Naive thymus-derived CD4-positive, alpha-beta T cell (primary cell): ENCODE results near the gene POLR2F. TPM values are rescaled to one million over a fixed set of nuclear protein-coding genes. Genes with fewer than 3 reads are reported as not detected.

ENCODE experiments used
- ATAC-seq: fragments of 150-1000 bp; cut with Tn5 transposase; 2 replicates; pipeline ENCODE4 v1.10.0; 2021; ENCODE audit warnings: mild to moderate bottlenecking, moderate library complexity
- CTCF ChIA-PET: fragments of 350-600 bp; sonication (Branson Sonifier 250); formaldehyde crosslinking; loops from one replicate; lab custom pipeline; 2021; ENCODE audit warnings: antibody characterized with exemption; lab: Charles Lee
- POLR2A ChIA-PET: fragments of 350-600 bp; sonication (Branson Sonifier 250); formaldehyde crosslinking; loops from one replicate; lab custom pipeline; 2021; ENCODE audit warnings: antibody characterized with exemption, inconsistent platforms; lab: Charles Lee
- DNase-seq, 9 donors: peaks; one replicate each; pipeline versions ENCODE4 v3.0.0 to v3.0.0-alpha.2; 2020 to 2022; ENCODE audit warnings: mixed read lengths in 1 of 9
- H3K27ac ChIP-seq: one replicate; pipeline ENCODE4 v1.7.0; 2013; ENCODE audit warnings: mild to moderate bottlenecking, low read depth, low read length, moderate library complexity
- H3K27me3 ChIP-seq, 2 donors: one replicate each; pipeline ENCODE4 v1.7.0; 2013; ENCODE audit warnings: low read length in 2 of 2, mild to moderate bottlenecking in 2 of 2, moderate library complexity in 2 of 2; ENCODE audit not compliant: control insufficient read depth in 2 of 2, insufficient read depth in 2 of 2
- H3K36me3 ChIP-seq, 3 experiments: 1 replicate in 2 of 3; 2 replicates in 1 of 3; pipeline ENCODE4 v1.7.0; 2013; ENCODE audit warnings: low read length in 3 of 3, mild to moderate bottlenecking in 3 of 3, moderate library complexity in 1 of 3; ENCODE audit not compliant: insufficient read depth in 3 of 3, control insufficient read depth in 2 of 3
- H3K4me1 ChIP-seq, 2 donors: one replicate each; pipeline ENCODE4 v1.7.0; 2013; ENCODE audit warnings: low read length in 2 of 2, mild to moderate bottlenecking in 2 of 2, moderate library complexity in 1 of 2; ENCODE audit not compliant: control insufficient read depth in 2 of 2, insufficient read depth in 2 of 2
- H3K4me3 ChIP-seq: 2 replicates; pipeline ENCODE4 v1.7.0; 2013; ENCODE audit warnings: mild to moderate bottlenecking, low read length
- H3K9me3 ChIP-seq, 3 experiments: 1 replicate in 2 of 3; 2 replicates in 1 of 3; pipeline ENCODE4 v1.7.0; 2013; ENCODE audit warnings: low read length in 3 of 3; ENCODE audit not compliant: control insufficient read depth in 2 of 3
- H3K27ac Mint-ChIP-seq, 9 donors: one replicate each; pipeline ENCODE4 v1.8.0; 2020 to 2022; ENCODE audit warnings: mixed read lengths in 9 of 9, mild to moderate bottlenecking in 8 of 9, moderate library complexity in 5 of 9, inconsistent platforms in 2 of 9
- H3K27me3 Mint-ChIP-seq, 5 donors: one replicate each; pipeline ENCODE4 v1.8.0; 2021 to 2022; ENCODE audit warnings: mixed read lengths in 5 of 5, mild to moderate bottlenecking in 1 of 5
- H3K36me3 Mint-ChIP-seq, 5 donors: one replicate each; pipeline ENCODE4 v1.8.0; 2020 to 2022; ENCODE audit warnings: mixed read lengths in 5 of 5, mild to moderate bottlenecking in 3 of 5, inconsistent platforms in 1 of 5
- H3K4me1 Mint-ChIP-seq, 7 donors: one replicate each; pipeline ENCODE4 v1.8.0; 2020 to 2022; ENCODE audit warnings: mixed read lengths in 7 of 7, mild to moderate bottlenecking in 3 of 7, inconsistent platforms in 1 of 7
- H3K4me3 Mint-ChIP-seq, 10 donors: one replicate each; pipeline ENCODE4 v1.8.0; 2020 to 2022; ENCODE audit warnings: mild to moderate bottlenecking in 10 of 10, mixed read lengths in 10 of 10, moderate library complexity in 6 of 10, inconsistent platforms in 2 of 10
- H3K9me3 Mint-ChIP-seq, 11 donors: one replicate each; pipeline ENCODE4 v1.8.0; 2020 to 2022; ENCODE audit warnings: mixed read lengths in 11 of 11, mild to moderate bottlenecking in 4 of 11, inconsistent platforms in 1 of 11, moderate library complexity in 1 of 11
- intact Hi-C, 2 donors: fragments of 100-400 bp; cut with micrococcal nuclease; formaldehyde crosslinking; loops; one replicate each; pipeline ENCODE4 v1.15.1; 2023
- polyA plus RNA-seq, 2 donors: library from polyadenylated mRNA; unstranded; fragments of 300-500 nt; fragmentation: Illumina TruSeq; gene quantifications; one replicate each; pipeline ENCODE4 v1.2.3, GENCODE V29; 2021
- total RNA-seq, 6 experiments: library from RNA in 5 of 6; stranded (reverse) in 5 of 6; gene quantifications; 1 replicate in 5 of 6; 2 replicates in 1 of 6; pipeline ENCODE4 v1.2.3 and lab custom pipeline; 2021 to 2026

Gene POLR2F
- total and polyA plus RNA-seq, 7 experiments from 2014 or later: 25.9 to 137 (median 45.9) TPM

- ChIA-PET CTCF (interaction anchor here (1.4 kb wide), 1 partner anchor 149 kb away, joined by 4 read pairs; no protein-coding TSS in a partner anchor), POLR2A (no interaction called here)
- DNase-seq (no peak), ATAC-seq (no peak)
- Histone ChIP-seq H3K4me3 (no peak overlapping the region), H3K9me3 (no peaks in the 10 kb centered on the region), H3K27me3 (no peaks in the 10 kb centered on the region), H3K4me1 (no peaks in the 10 kb centered on the region), H3K36me3 (peaks cover 3 to 56% (median 15%) of the 10 kb centered on the region in 3 experiments), H3K27ac (no peak overlapping the region)
- Mint-ChIP-seq H3K36me3 (peaks cover 10 to 43% (median 21%) of the 10 kb centered on the region in 5 donors), H3K27ac (no peak overlapping the region), H3K27me3 (no peaks in the 10 kb centered on the region), H3K4me1 (peaks cover 0 to 14% (median 5%) of the 10 kb centered on the region in 7 donors), H3K4me3 (no peak overlapping the region), H3K9me3 (peaks cover 0 to 1% (median 0%) of the 10 kb centered on the region in 11 donors)
- intact Hi-C loops: loop anchor here in 1 of 2 donors (5.0 kb wide), 1 partner anchor 345 kb away; no protein-coding TSS in a partner anchor
These were observed 13.6 kb downstream of the POLR2F start for GRCh38 chr22:37967147-37967546.

GRCh38 chr22:37967637-37968451 is 14.3 kb downstream of the POLR2F start:
- Mint-ChIP-seq H3K4me1 (peaks cover 0 to 14% (median 4%) of the 10 kb centered on the region in 7 donors), H3K9me3 (peaks cover 0 to 1% (median 0%) of the 10 kb centered on the region in 11 donors), H3K27ac (no peak overlapping the region), H3K36me3 (peaks cover 8 to 44% (median 17%) of the 10 kb centered on the region in 5 donors), H3K27me3 (no peaks in the 10 kb centered on the region), H3K4me3 (no peak overlapping the region)
- H3K27me3 ChIP-seq: no peaks in the 10 kb centered on the region
- ATAC-seq (no peak), DNase-seq (no peak)
- intact Hi-C loops: loop anchor here in 1 of 2 donors (5.0 kb wide), 1 partner anchor 346 kb away; no protein-coding TSS in a partner anchor
- no peak overlapping the region for H3K27ac ChIP-seq
- no peak overlapping the region for H3K4me3 ChIP-seq
- POLR2A ChIA-PET: interaction anchor here (0.7 kb wide), 1 partner anchor 148 kb away, joined by 3 read pairs; no protein-coding TSS in a partner anchor
- H3K4me1 ChIP-seq: no peaks in the 10 kb centered on the region
- CTCF ChIA-PET: interaction anchor here (1.4 kb wide), 1 partner anchor 150 kb away, joined by 4 read pairs; no protein-coding TSS in a partner anchor
- H3K36me3 ChIP-seq: peaks cover 3 to 60% (median 15%) of the 10 kb centered on the region in 3 experiments
- H3K9me3 ChIP-seq: no peaks in the 10 kb centered on the region

GRCh38 chr22:37968452-37969251 is 15.2 kb downstream of the POLR2F start:
- Mint-ChIP-seq H3K27me3 (no peaks in the 10 kb centered on the region), H3K36me3 (peaks cover 8 to 44% (median 17%) of the 10 kb centered on the region in 5 donors), H3K4me1 (peaks cover 0 to 14% (median 4%) of the 10 kb centered on the region in 7 donors), H3K4me3 (no peak overlapping the region), H3K27ac (no peak overlapping the region), H3K9me3 (peaks cover 0 to 1% (median 0%) of the 10 kb centered on the region in 11 donors)
- no peak for ATAC-seq
- peaks cover 3 to 58% (median 11%) of the 10 kb centered on the region in 3 experiments for H3K36me3 ChIP-seq
- no peak overlapping the region for H3K27ac ChIP-seq
- no peaks in the 10 kb centered on the region for H3K9me3 ChIP-seq
- H3K4me3 ChIP-seq: no peak overlapping the region
- CTCF ChIA-PET: no interaction called here
- intact Hi-C loops: loop anchor here in 1 of 2 donors (5.0 kb wide), 1 partner anchor 346 kb away; no protein-coding TSS in a partner anchor
- no peak for DNase-seq
- POLR2A ChIA-PET: interaction anchor here (0.7 kb wide), 1 partner anchor 147 kb away, joined by 3 read pairs; no protein-coding TSS in a partner anchor
- no peaks in the 10 kb centered on the region for H3K27me3 ChIP-seq
- H3K4me1 ChIP-seq: no peaks in the 10 kb centered on the region

- ATAC-seq: no peak
- H3K27ac ChIP-seq: no peak overlapping the region
- Mint-ChIP-seq H3K27me3 (no peaks in the 10 kb centered on the region), H3K4me1 (peaks cover 0 to 9% (median 0%) of the 10 kb centered on the region in 7 donors), H3K36me3 (peaks cover 6 to 48% (median 22%) of the 10 kb centered on the region in 5 donors), H3K27ac (no peak overlapping the region), H3K9me3 (peaks cover 0 to 1% (median 0%) of the 10 kb centered on the region in 11 donors), H3K4me3 (no peak overlapping the region)
- intact Hi-C loops: no loop called here
- H3K27me3 ChIP-seq: no peaks in the 10 kb centered on the region
- no peaks in the 10 kb centered on the region for H3K4me1 ChIP-seq
- H3K4me3 ChIP-seq: no peak overlapping the region
- no peak for DNase-seq
- H3K36me3 ChIP-seq: peaks cover 3 to 61% (median 9%) of the 10 kb centered on the region in 3 experiments
- ChIA-PET CTCF (interaction anchor here (0.8 kb wide), 1 partner anchor 155 kb away, joined by 3 read pairs; no protein-coding TSS in a partner anchor), POLR2A (interaction anchor here (0.6 kb wide), 1 partner anchor 688 kb away, joined by 3 read pairs; no protein-coding TSS in a partner anchor)
- H3K9me3 ChIP-seq: no peaks in the 10 kb centered on the region
These were observed 17.4 kb downstream of the POLR2F start for GRCh38 chr22:37970864-37971263.

- Histone ChIP-seq H3K27ac (no peak overlapping the region), H3K27me3 (no peaks in the 10 kb centered on the region), H3K9me3 (no peaks in the 10 kb centered on the region), H3K36me3 (peaks cover 3 to 58% (median 3%) of the 10 kb centered on the region in 3 experiments), H3K4me3 (no peak overlapping the region), H3K4me1 (no peaks in the 10 kb centered on the region)
- ChIA-PET CTCF (no interaction called here), POLR2A (interaction anchor here (0.6 kb wide), 2 partner anchors 108 to 688 kb away, joined by 3 read pairs; no protein-coding TSS in a partner anchor)
- peaks cover 0 to 1% (median 0%) of the 10 kb centered on the region in 11 donors for H3K9me3 Mint-ChIP-seq
- H3K27me3 Mint-ChIP-seq: no peaks in the 10 kb centered on the region
- peaks cover 6 to 48% (median 19%) of the 10 kb centered on the region in 5 donors for H3K36me3 Mint-ChIP-seq
- peak overlapping the region in 1 of 9 donors; percentile 77 for H3K27ac Mint-ChIP-seq
- ATAC-seq: no peak
- H3K4me1 Mint-ChIP-seq: peaks cover 0 to 8% (median 0%) of the 10 kb centered on the region in 7 donors
- intact Hi-C loops: no loop called here
- no peak overlapping the region for H3K4me3 Mint-ChIP-seq
- DNase-seq: no peak
These were observed 18.3 kb downstream of the POLR2F start for GRCh38 chr22:37971475-37972434.
